PFSK-1 (cell line): ENCODE results near the gene VANGL1.

Experiments used
- POLR2AphosphoS5 ChIP-seq: IDR thresholded peaks from 2 replicates; pipeline ENCODE4 v1.6.1; 2012; ENCODE audit warnings: low read depth, mild to moderate bottlenecking, control low read depth, low read length, moderate library complexity
- TAF1 ChIP-seq: IDR thresholded peaks from 2 replicates; pipeline ENCODE4 v1.6.1; 2012; ENCODE audit warnings: low read length, control low read depth, borderline replicate concordance; ENCODE audit not compliant: insufficient read depth
- TF ChIP-seq, protein P1 (sequence below), 2 experiments: IDR thresholded peaks; 2 replicates each; pipeline versions ENCODE4 v1.6.1 to v1.8.0; 2011 to 2012; ENCODE audit warnings: low read depth in 2 of 2, low read length in 2 of 2, control low read depth in 1 of 2, inconsistent platforms in 1 of 2, mild to moderate bottlenecking in 1 of 2, moderate library complexity in 1 of 2; ENCODE audit not compliant: insufficient read depth in 1 of 2

DNA sequence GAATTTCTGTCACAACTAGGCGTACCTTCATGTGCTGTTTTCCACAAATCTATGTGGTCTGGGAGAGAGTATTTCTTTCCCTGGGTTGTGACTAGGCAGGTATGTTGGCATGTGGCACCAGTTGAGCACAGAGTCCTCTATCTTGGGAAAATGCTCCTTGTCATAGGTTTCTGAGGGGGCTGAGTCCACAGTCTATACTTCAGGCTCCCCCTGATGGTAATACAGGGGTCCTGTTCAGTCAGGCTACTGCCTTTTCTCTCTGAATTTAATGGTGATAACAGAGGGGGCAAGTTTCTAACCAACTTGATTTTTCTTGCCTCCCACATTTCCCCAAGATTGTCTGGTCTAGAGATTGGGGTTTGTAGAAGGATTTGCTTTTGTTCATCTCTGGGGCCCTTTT, 35.8 kb downstream of the VANGL1 start:
- TF ChIP-seq TAF1 (no peak), POLR2AphosphoS5 (no peak)
- TF ChIP-seq, protein P1, sequence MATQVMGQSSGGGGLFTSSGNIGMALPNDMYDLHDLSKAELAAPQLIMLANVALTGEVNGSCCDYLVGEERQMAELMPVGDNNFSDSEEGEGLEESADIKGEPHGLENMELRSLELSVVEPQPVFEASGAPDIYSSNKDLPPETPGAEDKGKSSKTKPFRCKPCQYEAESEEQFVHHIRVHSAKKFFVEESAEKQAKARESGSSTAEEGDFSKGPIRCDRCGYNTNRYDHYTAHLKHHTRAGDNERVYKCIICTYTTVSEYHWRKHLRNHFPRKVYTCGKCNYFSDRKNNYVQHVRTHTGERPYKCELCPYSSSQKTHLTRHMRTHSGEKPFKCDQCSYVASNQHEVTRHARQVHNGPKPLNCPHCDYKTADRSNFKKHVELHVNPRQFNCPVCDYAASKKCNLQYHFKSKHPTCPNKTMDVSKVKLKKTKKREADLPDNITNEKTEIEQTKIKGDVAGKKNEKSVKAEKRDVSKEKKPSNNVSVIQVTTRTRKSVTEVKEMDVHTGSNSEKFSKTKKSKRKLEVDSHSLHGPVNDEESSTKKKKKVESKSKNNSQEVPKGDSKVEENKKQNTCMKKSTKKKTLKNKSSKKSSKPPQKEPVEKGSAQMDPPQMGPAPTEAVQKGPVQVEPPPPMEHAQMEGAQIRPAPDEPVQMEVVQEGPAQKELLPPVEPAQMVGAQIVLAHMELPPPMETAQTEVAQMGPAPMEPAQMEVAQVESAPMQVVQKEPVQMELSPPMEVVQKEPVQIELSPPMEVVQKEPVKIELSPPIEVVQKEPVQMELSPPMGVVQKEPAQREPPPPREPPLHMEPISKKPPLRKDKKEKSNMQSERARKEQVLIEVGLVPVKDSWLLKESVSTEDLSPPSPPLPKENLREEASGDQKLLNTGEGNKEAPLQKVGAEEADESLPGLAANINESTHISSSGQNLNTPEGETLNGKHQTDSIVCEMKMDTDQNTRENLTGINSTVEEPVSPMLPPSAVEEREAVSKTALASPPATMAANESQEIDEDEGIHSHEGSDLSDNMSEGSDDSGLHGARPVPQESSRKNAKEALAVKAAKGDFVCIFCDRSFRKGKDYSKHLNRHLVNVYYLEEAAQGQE (IDR thresholded peaks at IDR 0.05; ENCODE audit: insufficient read depth in 1 of 2, low read depth in 2 of 2, low read length in 2 of 2), result no peak
